GM19395 (cell line): ENCODE results near the gene MANSC1.
"Not testable (repeated sequence)": the region's sequence is repeated elsewhere in the genome, so short reads cannot be mapped to it uniquely, and the experiment has no call there.

Experiments used
- ATAC-seq: cut with Tn5 transposase; IDR thresholded peaks from one replicate; pipeline ENCODE4 v1.9.1; 2021; ENCODE audit warnings: mild to moderate bottlenecking, moderate library complexity; ENCODE audit not compliant: unreplicated experiment

MANSC1 gene

GRCh38 chr12:12327802-12328201, 22.2 kb downstream of the MANSC1 start:
- no peak for ATAC-seq

GRCh38 chr12:12326262-12326661, 23.8 kb downstream of the MANSC1 start:
- ATAC-seq: no peak

GRCh38 chr12:12323591-12323990, 26.5 kb downstream of the MANSC1 start:
- no peak for ATAC-seq

- ATAC-seq: no peak
Measured at GRCh38 chr12:12323118-12323517, 26.9 kb downstream of the MANSC1 start.

- ATAC-seq: no peak
Measured at GRCh38 chr12:12319451-12320183, 30.4 kb downstream of the MANSC1 start.

GRCh38 chr12:12315838-12316237, 34.2 kb downstream of the MANSC1 start:
- no peak for ATAC-seq

GRCh38 chr12:12310695-12311094, 39.3 kb downstream of the MANSC1 start:
- not testable (repeated sequence) for ATAC-seq

GRCh38 chr12:12305568-12306300, 44.3 kb downstream of the MANSC1 start:
- no peak for ATAC-seq

- ATAC-seq: no peak
Measured at GRCh38 chr12:12302976-12303375, 47.1 kb downstream of the MANSC1 start.

GRCh38 chr12:12301122-12301521, 48.9 kb downstream of the MANSC1 start:
- no peak for ATAC-seq

- ATAC-seq: no peak
Measured at GRCh38 chr12:12297201-12297830, 52.7 kb downstream of the MANSC1 start.

GRCh38 chr12:12294215-12295005, 55.6 kb downstream of the MANSC1 start:
- ATAC-seq: no peak

GRCh38 chr12:12290206-12290605, 59.8 kb downstream of the MANSC1 start:
- ATAC-seq: no peak

GRCh38 chr12:12286441-12286840, 63.6 kb downstream of the MANSC1 start:
- ATAC-seq: no peak

GRCh38 chr12:12282761-12283425, 67.1 kb downstream of the MANSC1 start:
- no peak for ATAC-seq

- no peak for ATAC-seq
Measured at GRCh38 chr12:12282202-12282601, 67.8 kb downstream of the MANSC1 start.

- no peak for ATAC-seq
Measured at GRCh38 chr12:12281134-12281533, 68.9 kb downstream of the MANSC1 start.

GRCh38 chr12:12278899-12279298, 71.1 kb downstream of the MANSC1 start:
- no peak for ATAC-seq
